SK-N-SH (cell line): ENCODE data around the gene PLA2G4E. TPM values are rescaled to one million over a fixed set of nuclear protein-coding genes. Genes with fewer than 3 reads are reported as not detected.

Experiments
- CTCF ChIA-PET: fragments of 300-600, 350-600 bp; formaldehyde crosslinking; extraction: SDS; loops from one replicate; lab custom pipeline; 2021; lab: Yijun Ruan, JAX
- POLR2A ChIA-PET: fragments of 350-600 bp; sonication (Branson Sonifier 250); formaldehyde crosslinking; extraction: SDS; loops from one replicate; lab custom pipeline; 2020; ENCODE audit warnings: antibody characterized with exemption, inconsistent platforms; lab: Yijun Ruan, JAX
- DNase-seq: peaks from one replicate; pipeline ENCODE4 v3.0.0; 2012
- H2AFZ ChIP-seq: fragments of 200-600 bp; sonication (generic); 2 replicates; pipeline ENCODE4 v1.8.1; 2016; ENCODE audit warnings: antibody characterized with exemption, mild to moderate bottlenecking, low read depth
- H3F3A ChIP-seq: fragments of 200-600 bp; sonication (generic); replicated peaks from 2 replicates; pipeline ENCODE3; 2016; ENCODE audit warnings: antibody characterized with exemption, mild to moderate bottlenecking; ENCODE audit not compliant: insufficient read depth
- H3K27ac ChIP-seq, 2 experiments: fragments of 200-500 bp in 1 of 2; fragments of 200-600 bp in 1 of 2; sonication (Bioruptor generic) in 1 of 2; sonication (generic), shearing (Covaris generic) in 1 of 2; 2 replicates each; pipeline versions ENCODE4 v1.5.1 to v1.6.1; 2014 to 2016; ENCODE audit warnings: low read depth in 2 of 2, inconsistent platforms in 1 of 2, low read length in 1 of 2, mild to moderate bottlenecking in 1 of 2, mixed read lengths in 1 of 2
- H3K27me3 ChIP-seq: fragments of 200-600 bp; sonication (generic), shearing (Covaris generic); 2 replicates; pipeline ENCODE4 v1.6.1; 2016; ENCODE audit warnings: mixed run types; ENCODE audit not compliant: insufficient read depth
- H3K36me3 ChIP-seq, 2 experiments: fragments of 200-500 bp in 1 of 2; fragments of 200-600 bp in 1 of 2; sonication (Bioruptor generic) in 1 of 2; sonication (generic) in 1 of 2; replicated peaks in 1 of 2; 2 replicates each; pipeline versions ENCODE3 to v1.5.1; 2014 to 2016; ENCODE audit warnings: low read length in 1 of 2, mild to moderate bottlenecking in 1 of 2; ENCODE audit not compliant: insufficient read depth in 2 of 2, control insufficient read depth in 1 of 2
- H3K4me1 ChIP-seq, 2 experiments: fragments of 200-500 bp in 1 of 2; fragments of 200-600 bp in 1 of 2; sonication (Bioruptor generic) in 1 of 2; sonication (generic), shearing (Covaris generic) in 1 of 2; 2 replicates each; pipeline versions ENCODE4 v1.5.1 to v1.6.1; 2014 to 2016; ENCODE audit warnings: low read depth in 1 of 2, low read length in 1 of 2, mixed run types in 1 of 2; ENCODE audit not compliant: insufficient read depth in 2 of 2, control insufficient read depth in 1 of 2
- H3K4me2 ChIP-seq: fragments of 200-600 bp; sonication (generic), shearing (Covaris generic); 2 replicates; pipeline ENCODE4 v1.6.1; 2017; ENCODE audit warnings: mixed run types
- H3K4me3 ChIP-seq, 2 experiments: fragments of 200-500 bp in 1 of 2; fragments of 200-600 bp in 1 of 2; sonication (Bioruptor generic) in 1 of 2; sonication (generic), shearing (Covaris generic) in 1 of 2; 2 replicates each; pipeline versions ENCODE4 v1.5.1 to v1.8.1; 2014 to 2016; ENCODE audit warnings: low read depth in 2 of 2, inconsistent platforms in 1 of 2, low read length in 1 of 2, mild to moderate bottlenecking in 1 of 2, mixed read lengths in 1 of 2, moderate library complexity in 1 of 2
- H3K79me2 ChIP-seq: fragments of 200-600 bp; sonication (generic); 2 replicates; pipeline ENCODE4 v1.8.1; 2017; ENCODE audit warnings: mild to moderate bottlenecking; ENCODE audit not compliant: insufficient read depth
- H3K9ac ChIP-seq: fragments of 200-600 bp; sonication (generic); 2 replicates; pipeline ENCODE4 v1.6.1; 2017; ENCODE audit warnings: mixed run types
- H3K9me2 ChIP-seq: fragments of 200-600 bp; sonication (generic); 2 replicates; pipeline ENCODE4 v1.6.1; 2017; ENCODE audit warnings: mixed run types
- H3K9me3 ChIP-seq: fragments of 200-600 bp; sonication (generic); 2 replicates; pipeline ENCODE4 v1.6.1; 2017; ENCODE audit warnings: mixed run types, mild to moderate bottlenecking, moderate library complexity
- H4K20me1 ChIP-seq: fragments of 200-600 bp; sonication (generic); 2 replicates; pipeline ENCODE4 v1.6.1; 2017; ENCODE audit warnings: mild to moderate bottlenecking, mixed run types; ENCODE audit not compliant: insufficient read depth
- ELF1 ChIP-seq: IDR thresholded peaks from 2 replicates; pipeline ENCODE4 v1.4.0; 2012
- EP300 ChIP-seq, 2 experiments: IDR thresholded peaks; 2 replicates each; pipeline versions ENCODE4 v1.4.0 to v1.6.1; 2012; ENCODE audit warnings: borderline replicate concordance in 1 of 2, low read depth in 1 of 2, low read length in 1 of 2
- FOXJ3 ChIP-seq: sonication (generic); formaldehyde crosslinking; IDR thresholded peaks from 2 replicates; pipeline ENCODE4 v1.5.1; 2020; ENCODE audit warnings: mild to moderate bottlenecking, missing genetic modification reagents
- FOXM1 ChIP-seq: IDR thresholded peaks from 2 replicates; pipeline ENCODE4 v1.4.0; 2012; ENCODE audit warnings: low read depth, mild to moderate bottlenecking
- GATA2 ChIP-seq: sonication (generic); formaldehyde crosslinking; IDR thresholded peaks from 2 replicates; pipeline ENCODE4 v1.5.0; 2020; ENCODE audit warnings: mild to moderate bottlenecking, missing genetic modification reagents
- JUND ChIP-seq: IDR thresholded peaks from 2 replicates; pipeline ENCODE4 v1.4.0; 2012
- MAX ChIP-seq: IDR thresholded peaks from 2 replicates; pipeline ENCODE4 v1.4.0; 2012; ENCODE audit warnings: low read depth
- POLR2AphosphoS5 ChIP-seq: IDR thresholded peaks from 2 replicates; pipeline ENCODE4 v1.6.1; 2012; ENCODE audit warnings: low read depth, low read length
- RAD21 ChIP-seq: IDR thresholded peaks from 2 replicates; pipeline ENCODE4 v1.6.1; 2012; ENCODE audit warnings: mild to moderate bottlenecking, low read length
- RCOR1 ChIP-seq: fragments of 150-350 bp; IDR thresholded peaks from 2 replicates; pipeline ENCODE4 v1.6.1; 2017; ENCODE audit warnings: antibody characterized with exemption, low read length
- REST ChIP-seq: IDR thresholded peaks from 2 replicates; pipeline ENCODE4 v1.6.1; 2012; ENCODE audit warnings: mild to moderate bottlenecking, low read depth, low read length, moderate library complexity
- RFX5 ChIP-seq: IDR thresholded peaks from 2 replicates; pipeline ENCODE4 v1.6.1; 2012; ENCODE audit warnings: mild to moderate bottlenecking, improper control_type of control experiment, low read length
- USF1 ChIP-seq: IDR thresholded peaks from 2 replicates; pipeline ENCODE4 v1.4.0; 2012; ENCODE audit warnings: low read depth, borderline replicate concordance
- WGBS: methylation state at CpG from one replicate; pipeline ENCODE4 v1.1.6; 2017; ENCODE audit warnings: low lambda C conversion rate; 5-methylcytosine and 5-hydroxymethylcytosine counted together
- polyA plus RNA-seq, 3 experiments: library from polyadenylated mRNA; depleted of rRNA; stranded (reverse); fragments of >200 nt; gene quantifications; 2 replicates each; pipeline ENCODE4 v1.2.3, GENCODE V29; 2012

PLA2G4E gene
- polyA plus RNA-seq, 1 of the 3 experiments (the other 2 are of a cell fraction) = not detected

GRCh38 chr15:41994772-41995475 lies 25.9 kb downstream of the PLA2G4E start (continued):
- TF ChIP-seq REST = no peak
- TF ChIP-seq ELF1 = no peak

GRCh38 chr15:41994171-41994650 lies 26.6 kb downstream of the PLA2G4E start:
- Histone ChIP-seq H3K4me2 (no peak overlapping the region), H3K27ac (no peak overlapping the region), H4K20me1 (no peaks in the 10 kb centered on the region), H3K36me3 (no peaks in the 10 kb centered on the region), H3K4me1 (no peaks in the 10 kb centered on the region; a peak in 1 of 4 replicates), H3K27me3 (no peaks in the 10 kb centered on the region; the same call in 1 of the 2 replicates), H3K9ac (no peak overlapping the region), H3K79me2 (no peaks in the 10 kb centered on the region), H3K9me3 (no peaks in the 10 kb centered on the region), H3K4me3 (no peak overlapping the region), H2AFZ (no peak overlapping the region), H3F3A (no peaks in the 10 kb centered on the region), H3K9me2 (no peaks in the 10 kb centered on the region)
- ChIA-PET CTCF (interaction anchor here (1.3 to 11.1 kb wide), 5 partner anchors 58 to 144 kb away, joined by 3 to 172 read pairs (median 21); no protein-coding TSS in a partner anchor), POLR2A (no interaction called here)
- TF ChIP-seq USF1 = no peak
- no peak for DNase-seq
- 55% methylated on average over 4 of the region's 5 CpGs for WGBS

GRCh38 chr15:41993472-41994170 lies 27.2 kb downstream of the PLA2G4E start:
- Histone ChIP-seq H3K27ac (no peak overlapping the region), H3K4me2 (no peak overlapping the region), H3K9ac (no peak overlapping the region), H3K27me3 (no peaks in the 10 kb centered on the region; the same call in 1 of the 2 replicates), H3K4me1 (no peaks in the 10 kb centered on the region; a peak in 1 of 4 replicates), H3K9me2 (no peaks in the 10 kb centered on the region), H3K79me2 (no peaks in the 10 kb centered on the region), H4K20me1 (no peaks in the 10 kb centered on the region), H3K9me3 (no peaks in the 10 kb centered on the region), H3K36me3 (no peaks in the 10 kb centered on the region), H2AFZ (no peak overlapping the region)
- no peak for DNase-seq
- WGBS = 90% methylated on average over 11 of the region's 11 CpGs
- POLR2A ChIA-PET = no interaction called here
- CTCF ChIA-PET = interaction anchor here (0.7 to 11.1 kb wide), 6 partner anchors 21 to 145 kb away, joined by 3 to 172 read pairs (median 12); no protein-coding TSS in a partner anchor
- TF ChIP-seq EP300 (IDR thresholded peaks at IDR 0.05; ENCODE audit: borderline replicate concordance in 1 of 2, low read depth in 1 of 2, low read length in 1 of 2) (no peak), RFX5 (no peak), RCOR1 (no peak), FOXM1 (no peak), REST (no peak), RAD21 (no peak), POLR2AphosphoS5 (no peak), JUND (no peak), USF1 (no peak), MAX (no peak), GATA2 (CRISPR knock-in tag) (no peak), FOXJ3 (no peak)
- TF ChIP-seq, all 33 proteins: peak for 0
- Histone ChIP-seq H3F3A (no peaks in the 10 kb centered on the region), H3K4me3 (no peak overlapping the region)
